ENCODE data around the gene BUB3.

- TF ChIP-seq POLR2A (IDR thresholded peaks at IDR 0.05) (no peak), CTCF (IDR thresholded peaks at IDR 0.05) (no peak), EP300 (IDR thresholded peaks at IDR 0.05) (no peak), POLR2AphosphoS5 (IDR thresholded peaks at IDR 0.05) (no peak)
These were observed 10.4 kb upstream of the BUB3 start for GRCh38 chr10:123143825-123144168.

All from stomach (tissue), 4 donors.